COLO668 (cell line): ENCODE results near the gene MED13L.

ENCODE experiments used
- DNase-seq: peaks from one replicate; lab custom pipeline; 2025; ENCODE audit not compliant: unreplicated experiment; lab: John Stamatoyannopoulos, UW

The MED13L gene

GRCh38 chr12:116216022-116216756 lies 61.3 kb downstream of the MED13L start:
- no peak for DNase-seq

- no peak for DNase-seq
These were observed 62.5 kb downstream of the MED13L start for GRCh38 chr12:116215023-116215422.

- DNase-seq = no peak
These were observed 63.5 kb downstream of the MED13L start for GRCh38 chr12:116213885-116214527.

GRCh38 chr12:116213014-116213413 lies 64.5 kb downstream of the MED13L start:
- DNase-seq = no peak

GRCh38 chr12:116210762-116211161 lies 66.7 kb downstream of the MED13L start:
- DNase-seq = no peak

GRCh38 chr12:116210131-116210530 lies 67.4 kb downstream of the MED13L start:
- no peak for DNase-seq

GRCh38 chr12:116209503-116209902 lies 68.0 kb downstream of the MED13L start:
- no peak for DNase-seq

- DNase-seq = no peak
These were observed 70.2 kb downstream of the MED13L start for GRCh38 chr12:116207274-116207673.

GRCh38 chr12:116206828-116207227 lies 70.7 kb downstream of the MED13L start:
- DNase-seq = no peak

GRCh38 chr12:116204785-116205184 lies 72.7 kb downstream of the MED13L start:
- DNase-seq = no peak

- no peak for DNase-seq
These were observed 73.3 kb downstream of the MED13L start for GRCh38 chr12:116204169-116204568.

- DNase-seq = no peak
These were observed 74.6 kb downstream of the MED13L start for GRCh38 chr12:116202940-116203339.

- no peak for DNase-seq
These were observed 75.1 kb downstream of the MED13L start for GRCh38 chr12:116202433-116202832.

- DNase-seq = no peak
These were observed 75.6 kb downstream of the MED13L start for GRCh38 chr12:116201908-116202307.

GRCh38 chr12:116201359-116201758 lies 76.1 kb downstream of the MED13L start:
- no peak for DNase-seq

GRCh38 chr12:116200812-116201211 lies 76.7 kb downstream of the MED13L start:
- no peak for DNase-seq

GRCh38 chr12:116199160-116199706 lies 78.3 kb downstream of the MED13L start:
- no peak for DNase-seq

GRCh38 chr12:116196752-116197718 lies 80.5 kb downstream of the MED13L start:
- DNase-seq = no peak

- DNase-seq = no peak
These were observed 81.3 kb downstream of the MED13L start for GRCh38 chr12:116196226-116196625.

GRCh38 chr12:116194935-116195431 lies 82.5 kb downstream of the MED13L start:
- DNase-seq = no peak

GRCh38 chr12:116189692-116190091 lies 87.8 kb downstream of the MED13L start:
- no peak for DNase-seq
